ENCODE data around the gene CENPT.

The CENPT gene

DNA sequence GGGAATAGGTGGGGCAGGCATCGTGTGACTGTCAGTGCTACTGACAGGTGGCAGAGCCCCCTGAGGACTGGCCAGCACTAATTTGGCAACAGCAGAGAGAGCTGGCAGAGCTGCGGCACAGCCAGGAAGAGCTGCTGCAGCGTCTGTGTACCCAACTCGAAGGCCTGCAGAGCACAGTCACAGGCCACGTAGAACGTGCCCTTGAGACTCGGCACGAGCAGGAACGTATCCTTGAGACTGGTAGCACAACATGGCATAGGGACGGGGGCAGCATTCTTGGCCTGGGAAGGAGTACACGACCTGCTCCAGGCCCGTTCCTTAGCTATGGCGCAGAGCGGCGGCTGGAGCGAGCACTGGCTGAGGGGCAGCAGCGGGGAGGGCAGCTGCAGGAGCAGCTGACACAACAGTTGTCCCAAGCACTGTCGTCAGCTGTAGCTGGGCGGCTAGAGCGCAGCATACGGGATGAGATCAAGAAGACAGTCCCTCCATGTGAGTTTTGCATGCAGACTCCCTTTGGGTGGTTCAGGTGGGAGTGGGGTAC is 34.2 kb upstream of the CENPT start:
- H3K27ac Mint-ChIP-seq, result no peak overlapping the region
- ATAC-seq (no peak), DNase-seq (no peak)
- H3K4me3 Mint-ChIP-seq, result no peak overlapping the region
- no peaks in the 10 kb centered on the region for H3K4me1 Mint-ChIP-seq
- no peaks in the 10 kb centered on the region for H3K9me3 Mint-ChIP-seq
- peaks cover 18% of the 10 kb centered on the region for H3K36me3 Mint-ChIP-seq (ENCODE audit: low read depth)
- H3K27me3 Mint-ChIP-seq, result no peaks in the 10 kb centered on the region

DNA sequence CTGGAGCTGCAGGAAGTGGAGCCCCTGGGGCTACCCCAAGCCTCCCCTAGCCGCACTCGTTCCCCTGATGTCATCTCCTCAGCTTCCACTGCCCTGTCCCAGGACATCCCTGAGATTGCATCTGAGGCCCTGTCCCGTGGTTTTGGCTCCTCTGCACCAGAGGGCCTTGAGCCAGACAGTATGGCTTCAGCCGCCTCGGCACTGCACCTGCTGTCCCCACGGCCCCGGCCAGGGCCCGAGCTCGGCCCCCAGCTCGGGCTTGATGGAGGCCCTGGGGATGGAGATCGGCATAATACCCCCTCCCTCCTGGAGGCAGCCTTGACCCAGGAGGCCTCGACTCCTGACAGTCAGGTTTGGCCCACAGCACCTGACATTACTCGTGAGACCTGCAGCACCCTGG is 33.1 kb upstream of the CENPT start:
- H3K9me3 Mint-ChIP-seq, result no peaks in the 10 kb centered on the region
- DNase-seq (no peak), ATAC-seq (no peak)
- H3K4me3 Mint-ChIP-seq, result no peak overlapping the region
- H3K4me1 Mint-ChIP-seq, result peaks cover under 1% of the 10 kb centered on the region
- H3K36me3 Mint-ChIP-seq (ENCODE audit: low read depth), result peaks cover 18% of the 10 kb centered on the region
- H3K27ac Mint-ChIP-seq, result no peak overlapping the region
- H3K27me3 Mint-ChIP-seq, result no peaks in the 10 kb centered on the region

DNA sequence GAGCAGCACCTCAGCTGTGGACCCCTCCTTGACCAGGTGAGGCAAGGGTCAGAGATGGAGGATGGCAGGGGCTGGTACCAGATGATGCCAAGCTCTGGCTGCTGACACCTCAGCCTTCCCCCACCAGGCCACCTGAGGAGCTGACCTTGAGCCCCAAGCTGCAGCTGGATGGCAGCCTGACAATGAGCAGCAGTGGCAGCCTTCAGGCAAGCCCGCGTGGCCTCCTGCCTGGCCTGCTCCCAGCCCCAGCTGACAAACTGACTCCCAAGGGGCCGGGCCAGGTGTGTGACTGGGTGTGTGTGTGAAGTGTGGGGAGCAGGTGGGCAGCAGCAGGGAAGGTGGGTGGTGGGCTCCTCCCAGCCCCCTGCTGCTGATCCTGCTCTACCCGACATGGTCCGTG is 32.4 kb upstream of the CENPT start:
- no peak overlapping the region for H3K27ac Mint-ChIP-seq
- H3K4me3 Mint-ChIP-seq, result no peak overlapping the region
- H3K36me3 Mint-ChIP-seq (ENCODE audit: low read depth), result peaks cover 18% of the 10 kb centered on the region
- H3K27me3 Mint-ChIP-seq, result no peaks in the 10 kb centered on the region
- H3K9me3 Mint-ChIP-seq, result no peaks in the 10 kb centered on the region
- H3K4me1 Mint-ChIP-seq, result peaks cover 7% of the 10 kb centered on the region
- no peak for DNase-seq
- no peak for ATAC-seq

DNA sequence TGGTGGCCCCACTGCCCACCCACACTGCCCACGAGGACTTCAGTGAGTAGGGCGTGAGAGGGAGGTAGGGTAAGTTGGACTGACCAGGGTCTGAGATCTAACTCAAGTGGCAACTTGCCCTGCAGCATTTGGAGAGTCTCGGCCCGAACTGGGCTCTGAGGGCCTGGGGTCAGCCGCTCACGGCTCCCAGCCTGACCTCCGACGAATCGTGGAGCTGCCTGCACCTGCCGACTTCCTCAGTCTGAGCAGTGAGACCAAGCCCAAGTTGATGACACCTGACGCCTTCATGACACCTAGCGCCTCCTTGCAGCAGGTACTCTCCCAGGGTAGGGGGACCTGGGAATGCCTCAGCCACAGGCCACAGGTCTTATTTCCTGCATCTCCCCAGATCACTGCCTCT is 32.0 kb upstream of the CENPT start:
- DNase-seq (no peak), ATAC-seq (no peak)
- no peak overlapping the region for H3K27ac Mint-ChIP-seq
- peaks cover 17% of the 10 kb centered on the region for H3K36me3 Mint-ChIP-seq (ENCODE audit: low read depth)
- H3K27me3 Mint-ChIP-seq, result no peaks in the 10 kb centered on the region
- H3K4me1 Mint-ChIP-seq, result peaks cover 11% of the 10 kb centered on the region
- H3K4me3 Mint-ChIP-seq, result no peak overlapping the region
- H3K9me3 Mint-ChIP-seq, result no peaks in the 10 kb centered on the region

DNA sequence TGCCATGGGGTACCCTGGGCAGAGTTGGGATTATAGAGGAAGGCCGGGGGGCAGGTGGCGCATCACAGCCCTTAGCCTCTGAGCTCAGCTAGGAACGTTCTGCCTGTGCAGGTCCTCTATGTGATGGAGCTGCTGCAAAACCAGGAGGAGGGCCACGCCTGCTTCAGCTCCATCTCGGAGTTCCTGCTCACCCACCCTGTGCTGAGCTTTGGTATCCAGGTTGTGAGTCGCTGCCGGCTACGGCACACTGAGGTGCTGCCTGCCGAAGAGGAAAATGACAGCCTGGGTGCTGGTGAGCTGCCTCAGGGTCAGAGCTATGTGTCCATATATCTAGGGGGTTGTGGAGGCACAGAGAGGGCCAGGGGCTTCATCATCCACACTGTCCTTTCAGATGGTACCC is 31.4 kb upstream of the CENPT start:
- peaks cover 15% of the 10 kb centered on the region for H3K36me3 Mint-ChIP-seq (ENCODE audit: low read depth)

DNA sequence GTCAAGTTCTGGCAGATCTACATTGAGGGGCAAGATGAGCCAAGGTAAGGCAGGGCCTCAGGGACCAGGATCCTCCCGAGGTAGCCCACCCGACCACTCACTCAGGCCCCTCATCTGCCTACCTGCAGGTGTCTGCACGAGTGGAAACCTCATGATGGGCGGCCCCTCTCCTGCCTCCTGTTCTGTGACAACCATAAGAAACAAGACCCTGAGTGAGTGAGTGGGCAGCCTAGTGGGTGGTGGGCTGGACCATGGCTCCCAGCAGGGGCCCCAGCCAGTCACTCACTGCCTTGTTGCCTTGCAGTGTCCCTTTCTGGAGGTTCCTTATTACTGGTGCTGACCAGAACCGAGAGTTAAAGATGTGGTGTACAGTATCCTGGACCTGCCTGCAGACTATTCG is 30.7 kb upstream of the CENPT start:
- H3K4me1 Mint-ChIP-seq, result peaks cover 20% of the 10 kb centered on the region
- no peaks in the 10 kb centered on the region for H3K27me3 Mint-ChIP-seq
- ATAC-seq (no peak), DNase-seq (no peak)
- H3K27ac Mint-ChIP-seq, result no peak overlapping the region
- H3K36me3 Mint-ChIP-seq (ENCODE audit: low read depth), result peaks cover 15% of the 10 kb centered on the region
- no peaks in the 10 kb centered on the region for H3K9me3 Mint-ChIP-seq
- H3K4me3 Mint-ChIP-seq, result no peak overlapping the region

More for the DNA sequence above, 31.4 kb upstream of the CENPT start:
- Mint-ChIP-seq H3K27me3 (no peaks in the 10 kb centered on the region), H3K9me3 (no peaks in the 10 kb centered on the region), H3K4me1 (peaks cover 17% of the 10 kb centered on the region), H3K27ac (no peak overlapping the region), H3K4me3 (no peak overlapping the region)
- no peak for ATAC-seq
- no peak for DNase-seq

DNA sequence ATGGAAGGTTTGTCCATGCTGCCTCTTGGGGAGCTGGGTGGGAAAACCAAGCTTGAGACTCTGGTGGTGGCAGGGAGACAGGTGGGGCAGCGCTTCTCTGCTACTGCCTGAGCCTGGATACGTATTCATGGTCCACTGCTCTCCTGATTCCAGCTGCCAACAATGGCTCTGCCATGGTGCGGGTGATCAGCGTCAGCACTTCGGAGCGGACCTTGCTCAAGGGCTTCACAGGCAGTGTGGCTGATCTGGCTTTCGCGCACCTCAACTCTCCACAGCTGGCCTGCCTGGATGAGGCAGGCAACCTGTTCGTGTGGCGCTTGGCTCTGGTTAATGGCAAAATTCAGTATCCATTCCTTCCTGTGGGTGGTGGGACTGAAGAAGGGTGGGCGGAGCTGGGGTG is 29.6 kb upstream of the CENPT start:
- Mint-ChIP-seq H3K4me1 (peaks cover 25% of the 10 kb centered on the region), H3K9me3 (no peaks in the 10 kb centered on the region), H3K27me3 (no peaks in the 10 kb centered on the region), H3K36me3 (ENCODE audit: low read depth) (peaks cover 13% of the 10 kb centered on the region), H3K27ac (no peak overlapping the region), H3K4me3 (no peak overlapping the region)
- DNase-seq, result no peak
- no peak for ATAC-seq

DNA sequence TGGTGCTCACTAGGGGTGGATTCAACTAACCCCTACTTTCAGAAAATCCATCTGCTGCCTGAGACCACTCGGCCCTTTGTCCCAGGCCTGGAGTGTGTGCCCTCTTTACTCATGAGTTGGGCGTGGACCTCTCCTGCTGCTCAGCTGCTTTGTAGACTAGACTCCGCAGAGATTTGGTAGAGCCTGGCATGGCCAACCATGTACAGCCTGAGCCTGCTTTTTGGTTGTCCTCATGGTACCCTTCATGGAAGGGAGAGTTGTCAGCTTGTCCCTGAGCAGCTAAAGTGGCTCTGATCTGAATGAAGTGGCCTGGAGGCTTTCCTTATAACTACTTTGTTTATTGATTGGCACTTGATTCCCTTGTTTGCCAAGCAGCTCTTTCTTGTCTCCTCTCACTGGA is 26.9 kb upstream of the CENPT start:
- Mint-ChIP-seq H3K27ac (peak overlapping the region; percentile 87), H3K4me1 (peaks cover 25% of the 10 kb centered on the region), H3K9me3 (no peaks in the 10 kb centered on the region), H3K36me3 (ENCODE audit: low read depth) (peaks cover 21% of the 10 kb centered on the region), H3K4me3 (peak overlapping the region; percentile 83), H3K27me3 (no peaks in the 10 kb centered on the region)
- ATAC-seq, result no peak
- no peak for DNase-seq

DNA sequence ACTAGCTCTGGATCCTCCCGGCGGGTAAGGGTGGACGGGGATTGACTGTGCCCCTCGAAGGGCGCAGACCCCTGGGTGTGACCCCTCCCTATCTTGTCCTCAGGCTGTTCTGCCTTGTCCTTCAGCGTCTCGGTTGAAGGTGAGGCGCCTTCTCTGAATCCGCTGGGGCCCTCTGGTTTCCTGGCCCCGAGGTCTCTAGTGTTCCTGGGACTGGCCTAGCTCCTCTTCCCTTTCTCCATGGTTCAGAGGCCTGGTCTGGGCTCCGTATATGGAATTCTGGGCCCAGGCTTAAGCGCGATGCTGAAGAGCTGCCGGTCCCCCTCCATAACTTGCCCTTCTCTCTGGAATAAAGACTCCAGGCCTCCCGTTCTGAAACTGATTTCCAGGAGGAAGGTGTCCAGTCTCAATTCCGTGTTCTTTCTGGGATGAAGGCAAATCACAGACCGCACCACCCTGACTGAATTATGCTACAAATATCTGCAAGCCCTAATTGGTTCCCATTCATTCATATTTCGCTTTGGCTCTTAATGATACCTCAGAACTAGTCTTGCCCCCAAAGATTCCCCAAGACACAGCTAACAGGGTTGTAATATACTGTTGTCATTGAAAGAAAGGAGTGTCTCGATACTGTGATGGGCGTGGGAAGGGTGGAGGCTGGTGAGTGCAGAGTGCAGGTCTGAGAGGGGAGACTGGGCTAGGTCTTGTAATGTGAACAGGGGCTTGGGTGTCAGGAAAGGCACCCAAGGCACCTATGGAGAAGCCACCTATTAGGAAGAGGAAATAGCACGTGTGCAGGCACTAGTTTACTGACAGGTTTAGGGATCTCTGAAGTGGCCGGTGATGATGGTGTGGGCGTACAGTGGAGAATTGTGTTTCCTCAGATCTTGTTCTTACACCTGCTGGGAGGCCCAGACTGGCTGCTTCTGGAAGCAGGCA is 26.2 kb upstream of the CENPT start:
- Mint-ChIP-seq H3K9me3 (no peaks in the 10 kb centered on the region), H3K36me3 (ENCODE audit: low read depth) (peaks cover 20% of the 10 kb centered on the region), H3K4me3 (peak overlapping the region; percentile 83), H3K27me3 (no peaks in the 10 kb centered on the region), H3K27ac (peak overlapping the region; percentile 87), H3K4me1 (peaks cover 25% of the 10 kb centered on the region)
- ATAC-seq, result no peak
- DNase-seq, result peak; percentile 8

DNA sequence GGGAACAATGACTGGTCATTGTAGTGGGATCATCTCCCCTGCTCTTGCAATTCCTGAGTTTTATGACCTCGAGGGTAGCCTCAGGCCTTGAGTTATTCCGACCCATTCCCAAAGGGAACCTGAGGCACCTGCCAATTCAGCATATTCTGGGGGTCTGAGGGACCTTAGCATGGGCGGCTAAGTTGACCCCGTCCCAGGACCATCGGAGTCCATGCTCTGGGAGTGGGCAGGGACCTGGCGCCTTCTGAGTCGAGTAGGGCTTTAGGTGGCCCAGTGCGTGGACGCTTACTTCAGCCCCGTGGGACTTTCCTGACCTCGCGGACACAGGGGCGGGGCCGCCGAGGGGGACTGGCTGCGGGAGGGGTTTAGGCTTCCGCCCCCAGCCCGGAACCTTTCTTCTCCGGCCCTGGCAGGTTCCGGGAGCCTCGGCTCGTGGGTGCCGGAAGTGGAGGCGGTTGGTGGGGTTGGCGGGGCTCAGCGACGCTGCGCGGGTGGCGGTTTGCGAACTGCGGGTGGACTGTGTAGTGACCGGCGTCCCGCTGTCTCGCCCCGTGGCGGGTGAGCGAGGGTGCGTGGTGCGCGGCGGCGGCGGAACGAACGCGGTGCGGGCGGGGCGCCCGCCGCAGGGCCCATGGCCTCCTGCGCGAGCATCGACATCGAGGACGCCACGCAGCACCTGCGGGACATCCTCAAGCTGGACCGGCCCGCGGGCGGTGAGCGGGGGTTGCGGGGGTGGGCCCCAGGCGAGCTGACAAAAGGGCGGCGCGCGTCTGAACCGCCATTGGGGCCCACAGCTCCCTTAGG is 25.3 kb upstream of the CENPT start, which contains the start of gene EDC4:
Gene EDC4, plus strand, starts transcription at position 422 of the 804 bp plus-strand sequence. Its CDS starts 210 bp downstream, at position 632.
- Mint-ChIP-seq H3K36me3 (ENCODE audit: low read depth) (peaks cover 16% of the 10 kb centered on the region), H3K4me3 (peak within 1 kb of the TSS; percentile 83), H3K4me1 (peaks cover 25% of the 10 kb centered on the region), H3K27me3 (no peaks in the 10 kb centered on the region), H3K9me3 (no peaks in the 10 kb centered on the region), H3K27ac (peak within 1 kb of the TSS; percentile 87)
- DNase-seq, result peak; percentile 92
- peak; percentile 91 for ATAC-seq

DNA sequence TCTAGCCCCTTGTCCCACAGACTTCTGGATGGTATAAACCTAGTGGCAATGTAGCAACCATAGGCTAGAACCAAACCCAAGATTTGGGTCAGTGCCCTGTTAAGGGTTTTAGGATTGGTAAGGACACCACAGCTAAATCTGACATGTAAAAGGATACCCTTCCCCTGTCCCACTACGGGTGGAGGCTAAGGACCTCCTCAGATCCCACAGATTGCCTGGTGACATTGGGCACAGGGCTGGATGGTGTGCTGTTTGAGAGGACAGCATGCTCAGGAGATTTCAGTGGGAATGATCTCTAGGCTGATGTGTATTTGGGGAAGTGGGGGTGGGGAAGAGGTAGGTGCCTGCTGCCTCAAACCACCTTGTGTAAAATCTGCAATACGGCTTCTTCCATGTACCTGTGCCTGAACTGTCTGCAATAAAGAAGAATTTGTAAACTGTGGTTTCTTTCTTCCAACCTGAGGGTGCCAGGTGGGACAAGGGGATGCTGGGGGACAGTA is 24.7 kb upstream of the CENPT start:
- peak overlapping the region; percentile 83 for H3K4me3 Mint-ChIP-seq

DNA sequence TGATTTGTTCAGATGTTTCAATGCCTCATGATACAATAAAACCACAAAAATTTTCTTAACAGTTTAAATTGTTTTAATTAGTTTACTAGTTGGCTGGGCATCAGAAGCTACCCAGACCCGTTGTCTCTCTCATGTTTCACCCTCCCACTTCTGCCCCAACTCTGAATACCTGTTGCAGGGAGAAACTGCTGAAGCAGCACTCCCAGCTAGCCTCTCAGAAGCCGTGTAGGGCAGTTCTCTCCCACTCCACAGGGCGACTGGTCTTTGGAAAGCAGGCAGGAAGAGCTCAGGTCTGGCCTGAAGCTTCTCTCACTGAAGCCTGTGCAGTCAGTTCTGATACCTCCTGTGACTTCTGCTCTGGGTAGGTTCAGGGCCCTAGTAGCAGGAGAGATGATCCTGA is 23.8 kb upstream of the CENPT start:
- H3K27me3 Mint-ChIP-seq, result no peaks in the 10 kb centered on the region
- no peak overlapping the region for H3K27ac Mint-ChIP-seq
- H3K9me3 Mint-ChIP-seq, result no peaks in the 10 kb centered on the region
- DNase-seq (no peak), ATAC-seq (no peak)
- peaks cover 25% of the 10 kb centered on the region for H3K4me1 Mint-ChIP-seq
- no peak overlapping the region for H3K4me3 Mint-ChIP-seq
- peaks cover 14% of the 10 kb centered on the region for H3K36me3 Mint-ChIP-seq (ENCODE audit: low read depth)

More for the DNA sequence above, 24.7 kb upstream of the CENPT start:
- DNase-seq (no peak), ATAC-seq (no peak)
- Mint-ChIP-seq H3K9me3 (no peaks in the 10 kb centered on the region), H3K4me1 (peaks cover 25% of the 10 kb centered on the region), H3K27ac (peak overlapping the region; percentile 72), H3K36me3 (ENCODE audit: low read depth) (peaks cover 11% of the 10 kb centered on the region), H3K27me3 (no peaks in the 10 kb centered on the region)

DNA sequence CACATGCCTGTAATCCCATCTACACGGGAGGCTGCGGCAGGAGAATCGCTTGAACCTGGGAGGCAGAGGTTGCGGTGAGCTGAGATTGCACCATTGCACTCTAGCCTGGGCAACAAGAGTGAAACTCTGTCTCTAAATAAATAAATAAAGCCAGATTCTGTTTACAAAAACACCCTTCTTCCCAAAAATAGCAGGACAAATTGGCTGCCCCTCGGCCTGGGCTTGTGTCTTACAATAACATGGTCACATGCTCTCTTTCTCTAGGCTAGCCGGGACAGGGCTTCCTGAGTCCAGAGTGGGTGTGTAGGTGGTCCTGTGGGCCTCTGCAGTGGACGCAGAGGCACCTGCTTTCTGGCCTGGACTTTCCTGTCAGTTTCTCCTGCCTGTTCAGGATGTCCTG is 22.2 kb upstream of the CENPT start:
- ATAC-seq, result no peak
- Mint-ChIP-seq H3K4me3 (no peak overlapping the region), H3K4me1 (peaks cover 17% of the 10 kb centered on the region), H3K9me3 (no peaks in the 10 kb centered on the region), H3K36me3 (ENCODE audit: low read depth) (peaks cover 24% of the 10 kb centered on the region), H3K27ac (no peak overlapping the region), H3K27me3 (no peaks in the 10 kb centered on the region)
- no peak for DNase-seq

DNA sequence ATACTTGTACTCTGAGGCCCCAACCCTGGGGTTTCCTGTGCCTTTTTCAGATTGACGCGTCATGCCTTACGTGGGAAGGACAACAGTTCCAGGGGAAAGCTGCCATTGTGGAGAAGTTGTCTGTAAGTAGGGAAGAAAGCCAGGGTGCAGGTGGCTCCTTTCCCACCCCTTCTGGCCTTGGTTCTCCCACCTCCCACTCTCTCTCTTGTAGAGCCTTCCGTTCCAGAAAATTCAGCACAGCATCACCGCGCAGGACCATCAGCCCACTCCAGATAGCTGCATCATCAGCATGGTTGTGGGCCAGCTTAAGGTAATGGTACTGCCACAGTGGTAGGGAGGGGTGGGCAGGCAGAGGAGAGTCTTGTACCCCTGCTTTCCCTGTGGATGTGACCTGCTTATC is 20.8 kb upstream of the CENPT start:
- Mint-ChIP-seq H3K9me3 (no peaks in the 10 kb centered on the region), H3K27me3 (no peaks in the 10 kb centered on the region), H3K36me3 (ENCODE audit: low read depth) (peaks cover 25% of the 10 kb centered on the region), H3K4me3 (no peak overlapping the region), H3K27ac (no peak overlapping the region), H3K4me1 (peaks cover 7% of the 10 kb centered on the region)
- DNase-seq (no peak), ATAC-seq (no peak)

Measured in activated naive CD8-positive, alpha-beta T cell treated with anti-CD3 and anti-CD28 coated beads, Interleukin-2, amount 50 U/mL, for 24 hours (primary cell).